Activated effector memory CD4-positive, alpha-beta T cell treated with Interleukin-2 at 50 U/mL for 16 hours (primary cell): Measurements from ENCODE around the gene HMGCL.
A peak's percentile ranks its signal among the peaks of the same experiment; 100 is the strongest.
"Not testable (repeated sequence)": the region's sequence is repeated elsewhere in the genome, so short reads cannot be mapped to it uniquely, and the experiment has no call there.

Source experiments
- DNase-seq: peaks from one replicate; pipeline ENCODE4 v3.0.0-alpha.2; 2020

The HMGCL gene

GRCh38 chr1:23825076-23825761, at the start of gene HMGCL:
Gene HMGCL (minus strand): TSS chr1:23825429. CDS start chr1:23825415, 14 bp downstream.
- peak; percentile 81 for DNase-seq

- no peak for DNase-seq
These were observed 47.2 kb upstream of the HMGCL start for GRCh38 chr1:23872421-23872820.

GRCh38 chr1:23869051-23869450, 43.8 kb upstream of the HMGCL start:
- no peak for DNase-seq

- DNase-seq: no peak
These were observed 43.4 kb upstream of the HMGCL start for GRCh38 chr1:23868557-23869016.

- DNase-seq: peak; percentile 95
These were observed 42.8 kb upstream of the HMGCL start, which contains the start of gene FUCA1 for GRCh38 chr1:23867895-23868556. Gene FUCA1 (minus strand): TSS chr1:23868290. CDS start chr1:23868286, 4 bp downstream.

- no peak for DNase-seq
These were observed 42.3 kb upstream of the HMGCL start for GRCh38 chr1:23867542-23867894.

GRCh38 chr1:23865543-23865930, 40.3 kb upstream of the HMGCL start:
- DNase-seq: no peak

- DNase-seq: no peak
These were observed 39.7 kb upstream of the HMGCL start for GRCh38 chr1:23864801-23865542.

GRCh38 chr1:23862640-23863039, 37.4 kb upstream of the HMGCL start:
- no peak for DNase-seq

- no peak for DNase-seq
These were observed 29.3 kb upstream of the HMGCL start for GRCh38 chr1:23854568-23854967.

GRCh38 chr1:23853124-23853523, 27.9 kb upstream of the HMGCL start:
- not testable (repeated sequence) for DNase-seq

GRCh38 chr1:23851406-23851805, 26.2 kb upstream of the HMGCL start:
- not testable (repeated sequence) for DNase-seq

- no peak for DNase-seq
These were observed 23.7 kb upstream of the HMGCL start for GRCh38 chr1:23848673-23849616.

GRCh38 chr1:23847482-23848095, 22.4 kb upstream of the HMGCL start:
- DNase-seq: not testable (repeated sequence)

GRCh38 chr1:23845163-23845562, 19.9 kb upstream of the HMGCL start:
- no peak for DNase-seq

- DNase-seq: no peak
These were observed 18.4 kb upstream of the HMGCL start for GRCh38 chr1:23843644-23844043.

- DNase-seq: peak; percentile 68
These were observed 13.2 kb upstream of the HMGCL start for GRCh38 chr1:23838401-23838866.

GRCh38 chr1:23837908-23838307, 12.7 kb upstream of the HMGCL start:
- no peak for DNase-seq

- DNase-seq: no peak
These were observed 10.8 kb upstream of the HMGCL start for GRCh38 chr1:23836037-23836436.

- DNase-seq: not testable (repeated sequence)
These were observed 8.9 kb upstream of the HMGCL start for GRCh38 chr1:23834156-23834555.

- DNase-seq: no peak
These were observed 2.5 kb upstream of the HMGCL start for GRCh38 chr1:23827717-23828116.

GRCh38 chr1:23826590-23826989, 1.4 kb upstream of the HMGCL start:
- not testable (repeated sequence) for DNase-seq
